ENCODE measurements around the gene E2F7. TPM values are rescaled to one million over a fixed set of nuclear protein-coding genes. Genes with fewer than 3 reads are reported as not detected.

E2F7 gene
- total and polyA plus RNA-seq, 2 of the 13 experiments (the other 11 are each of a cell fraction or from before 2014, with no cell fraction given) = 1.7 to 7.3 TPM

GRCh38 chr12:77065361-77066204 lies at the start of gene E2F7 (continued):
- TF ChIP-seq DPF2 (CRISPR knock-in tag; IDR thresholded peaks at IDR 0.05; ENCODE audit: borderline replicate concordance, low read depth) (no peak), KDM5A (IDR thresholded peaks at IDR 0.05; ENCODE audit: borderline replicate concordance, low read length) (no peak), ZFP37 (CRISPR knock-in tag; IDR thresholded peaks at IDR 0.05; ENCODE audit: borderline replicate concordance) (no peak), ZNF24 (IDR thresholded peaks at IDR 0.05) (no peak), JUND (CRISPR knock-in tag; IDR thresholded peaks at IDR 0.05) (0 out of 2 replicates have a peak, but pooled peaks have one; percentile 25), REL (CRISPR knock-in tag; conservative IDR thresholded peaks at IDR 0.05) (no peak; the same call in 1 of the 2 replicates), THAP8 (CRISPR knock-in tag; IDR thresholded peaks at IDR 0.05; ENCODE audit: borderline replicate concordance) (no peak), ZNF354B (CRISPR knock-in tag; IDR thresholded peaks at IDR 0.05) (no peak), SRSF4 (IDR thresholded peaks at IDR 0.05; ENCODE audit: low read depth, low read length, poor library complexity, severe bottlenecking) (no peak), HNF4A (CRISPR knock-in tag; IDR thresholded peaks at IDR 0.05) (no peak), ZNF781 (CRISPR knock-in tag; IDR thresholded peaks at IDR 0.05; ENCODE audit: borderline replicate concordance, not compliant biosample characterization) (no peak), ZNF335 (CRISPR knock-in tag; IDR thresholded peaks at IDR 0.05) (no peak), BATF2 (CRISPR knock-in tag; IDR thresholded peaks at IDR 0.05) (no peak; the same call in 1 of the 2 replicates)
- TF ChIP-seq, protein P1, sequence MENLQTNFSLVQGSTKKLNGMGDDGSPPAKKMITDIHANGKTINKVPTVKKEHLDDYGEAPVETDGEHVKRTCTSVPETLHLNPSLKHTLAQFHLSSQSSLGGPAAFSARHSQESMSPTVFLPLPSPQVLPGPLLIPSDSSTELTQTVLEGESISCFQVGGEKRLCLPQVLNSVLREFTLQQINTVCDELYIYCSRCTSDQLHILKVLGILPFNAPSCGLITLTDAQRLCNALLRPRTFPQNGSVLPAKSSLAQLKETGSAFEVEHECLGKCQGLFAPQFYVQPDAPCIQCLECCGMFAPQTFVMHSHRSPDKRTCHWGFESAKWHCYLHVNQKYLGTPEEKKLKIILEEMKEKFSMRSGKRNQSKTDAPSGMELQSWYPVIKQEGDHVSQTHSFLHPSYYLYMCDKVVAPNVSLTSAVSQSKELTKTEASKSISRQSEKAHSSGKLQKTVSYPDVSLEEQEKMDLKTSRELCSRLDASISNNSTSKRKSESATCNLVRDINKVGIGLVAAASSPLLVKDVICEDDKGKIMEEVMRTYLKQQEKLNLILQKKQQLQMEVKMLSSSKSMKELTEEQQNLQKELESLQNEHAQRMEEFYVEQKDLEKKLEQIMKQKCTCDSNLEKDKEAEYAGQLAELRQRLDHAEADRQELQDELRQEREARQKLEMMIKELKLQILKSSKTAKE (CRISPR knock-in tag; IDR thresholded peaks at IDR 0.05; ENCODE audit: borderline replicate concordance) = no peak; the same call in 1 of the 2 replicates
- TF ChIP-seq, protein P2, sequence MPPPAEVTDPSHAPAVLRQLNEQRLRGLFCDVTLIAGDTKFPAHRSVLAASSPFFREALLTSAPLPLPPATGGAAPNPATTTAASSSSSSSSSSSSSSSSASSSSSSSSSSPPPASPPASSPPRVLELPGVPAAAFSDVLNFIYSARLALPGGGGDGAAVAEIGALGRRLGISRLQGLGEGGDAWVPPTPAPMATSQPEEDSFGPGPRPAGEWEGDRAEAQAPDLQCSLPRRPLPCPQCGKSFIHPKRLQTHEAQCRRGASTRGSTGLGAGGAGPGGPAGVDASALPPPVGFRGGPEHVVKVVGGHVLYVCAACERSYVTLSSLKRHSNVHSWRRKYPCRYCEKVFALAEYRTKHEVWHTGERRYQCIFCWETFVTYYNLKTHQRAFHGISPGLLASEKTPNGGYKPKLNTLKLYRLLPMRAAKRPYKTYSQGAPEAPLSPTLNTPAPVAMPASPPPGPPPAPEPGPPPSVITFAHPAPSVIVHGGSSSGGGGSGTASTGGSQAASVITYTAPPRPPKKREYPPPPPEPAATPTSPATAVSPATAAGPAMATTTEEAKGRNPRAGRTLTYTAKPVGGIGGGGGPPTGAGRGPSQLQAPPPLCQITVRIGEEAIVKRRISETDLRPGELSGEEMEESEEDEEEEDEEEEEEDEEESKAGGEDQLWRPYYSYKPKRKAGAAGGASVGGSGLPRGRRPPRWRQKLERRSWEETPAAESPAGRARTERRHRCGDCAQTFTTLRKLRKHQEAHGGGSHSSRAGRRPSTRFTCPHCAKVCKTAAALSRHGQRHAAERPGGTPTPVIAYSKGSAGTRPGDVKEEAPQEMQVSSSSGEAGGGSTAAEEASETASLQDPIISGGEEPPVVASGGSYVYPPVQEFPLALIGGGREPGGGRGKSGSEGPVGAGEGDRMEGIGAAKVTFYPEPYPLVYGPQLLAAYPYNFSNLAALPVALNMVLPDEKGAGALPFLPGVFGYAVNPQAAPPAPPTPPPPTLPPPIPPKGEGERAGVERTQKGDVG (CRISPR knock-in tag; IDR thresholded peaks at IDR 0.05; ENCODE audit: borderline replicate concordance) = no peak
- TF ChIP-seq, protein P3, sequence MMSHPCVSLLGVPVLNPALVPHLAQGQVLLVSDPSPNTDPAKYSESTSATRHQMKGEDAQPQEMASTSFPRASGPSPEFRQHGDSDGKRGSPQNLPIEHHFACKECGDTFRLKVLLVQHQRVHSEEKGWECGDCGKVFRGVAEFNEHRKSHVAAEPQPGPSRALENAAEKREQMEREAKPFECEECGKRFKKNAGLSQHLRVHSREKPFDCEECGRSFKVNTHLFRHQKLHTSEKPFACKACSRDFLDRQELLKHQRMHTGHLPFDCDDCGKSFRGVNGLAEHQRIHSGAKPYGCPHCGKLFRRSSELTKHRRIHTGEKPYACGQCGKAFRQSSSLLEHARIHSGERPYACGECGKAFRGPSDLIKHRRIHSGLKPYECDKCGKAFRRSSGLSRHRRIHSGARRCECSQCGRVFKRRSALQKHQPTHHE (CRISPR knock-in tag; IDR thresholded peaks at IDR 0.05; ENCODE audit: borderline replicate concordance) = no peak
- TF ChIP-seq, protein P4, sequence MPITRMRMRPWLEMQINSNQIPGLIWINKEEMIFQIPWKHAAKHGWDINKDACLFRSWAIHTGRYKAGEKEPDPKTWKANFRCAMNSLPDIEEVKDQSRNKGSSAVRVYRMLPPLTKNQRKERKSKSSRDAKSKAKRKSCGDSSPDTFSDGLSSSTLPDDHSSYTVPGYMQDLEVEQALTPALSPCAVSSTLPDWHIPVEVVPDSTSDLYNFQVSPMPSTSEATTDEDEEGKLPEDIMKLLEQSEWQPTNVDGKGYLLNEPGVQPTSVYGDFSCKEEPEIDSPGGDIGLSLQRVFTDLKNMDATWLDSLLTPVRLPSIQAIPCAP (CRISPR knock-in tag; IDR thresholded peaks at IDR 0.05; ENCODE audit: low read depth) = no peak
